ENCODE data around the gene SEMG1.

The SEMG1 gene

DNA sequence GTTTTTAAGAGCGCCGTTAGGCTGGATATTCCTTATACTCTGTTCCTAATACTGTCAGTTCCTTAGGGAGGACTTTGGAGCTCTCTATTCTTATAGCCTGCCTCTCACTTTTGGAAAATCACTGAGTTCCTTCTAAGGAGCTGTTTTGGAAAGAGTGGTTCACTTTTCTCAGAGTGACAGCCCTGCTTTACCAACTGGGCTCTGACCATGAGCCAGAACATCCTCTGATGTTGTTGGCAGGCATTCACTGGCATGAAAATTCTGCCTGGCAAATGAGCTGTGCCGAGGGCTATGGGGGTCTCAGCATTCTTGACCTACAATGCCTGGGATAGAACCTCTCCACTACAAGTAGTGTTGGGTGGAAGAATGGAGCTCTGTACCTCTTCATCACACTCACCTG lies 14.9 kb upstream of the SEMG1 start:
- DNase-seq (ENCODE audit: low spot score): no peak
- no peak overlapping the region for H3K27ac ChIP-seq
- TF ChIP-seq, protein P1, sequence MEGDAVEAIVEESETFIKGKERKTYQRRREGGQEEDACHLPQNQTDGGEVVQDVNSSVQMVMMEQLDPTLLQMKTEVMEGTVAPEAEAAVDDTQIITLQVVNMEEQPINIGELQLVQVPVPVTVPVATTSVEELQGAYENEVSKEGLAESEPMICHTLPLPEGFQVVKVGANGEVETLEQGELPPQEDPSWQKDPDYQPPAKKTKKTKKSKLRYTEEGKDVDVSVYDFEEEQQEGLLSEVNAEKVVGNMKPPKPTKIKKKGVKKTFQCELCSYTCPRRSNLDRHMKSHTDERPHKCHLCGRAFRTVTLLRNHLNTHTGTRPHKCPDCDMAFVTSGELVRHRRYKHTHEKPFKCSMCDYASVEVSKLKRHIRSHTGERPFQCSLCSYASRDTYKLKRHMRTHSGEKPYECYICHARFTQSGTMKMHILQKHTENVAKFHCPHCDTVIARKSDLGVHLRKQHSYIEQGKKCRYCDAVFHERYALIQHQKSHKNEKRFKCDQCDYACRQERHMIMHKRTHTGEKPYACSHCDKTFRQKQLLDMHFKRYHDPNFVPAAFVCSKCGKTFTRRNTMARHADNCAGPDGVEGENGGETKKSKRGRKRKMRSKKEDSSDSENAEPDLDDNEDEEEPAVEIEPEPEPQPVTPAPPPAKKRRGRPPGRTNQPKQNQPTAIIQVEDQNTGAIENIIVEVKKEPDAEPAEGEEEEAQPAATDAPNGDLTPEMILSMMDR (IDR thresholded peaks at IDR 0.05): no peak
- H3K4me3 ChIP-seq: no peak overlapping the region

DNA sequence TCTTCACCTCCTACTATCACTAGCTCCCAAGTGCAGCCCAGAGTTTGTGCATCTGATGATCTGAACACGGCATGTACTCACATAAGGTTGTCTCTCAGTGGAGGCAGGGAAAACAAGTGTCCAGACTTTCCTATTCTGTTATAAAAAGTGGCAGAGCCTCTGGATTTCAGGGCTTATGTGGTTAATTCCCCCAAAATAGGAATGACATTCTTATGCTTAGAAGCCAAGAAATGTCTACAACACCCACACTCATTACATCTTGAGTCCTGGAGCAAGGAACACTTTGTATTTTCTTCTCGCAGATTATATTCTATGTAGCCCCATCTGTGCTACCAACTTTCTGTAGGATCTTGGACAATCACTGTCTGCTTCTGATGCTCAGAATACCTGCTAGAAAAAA lies 13.5 kb upstream of the SEMG1 start:
- Histone ChIP-seq H3K4me3 (no peak overlapping the region), H3K27ac (no peak overlapping the region)
- no peak for DNase-seq (ENCODE audit: low spot score)
- TF ChIP-seq, protein P1 (IDR thresholded peaks at IDR 0.05): no peak

DNA sequence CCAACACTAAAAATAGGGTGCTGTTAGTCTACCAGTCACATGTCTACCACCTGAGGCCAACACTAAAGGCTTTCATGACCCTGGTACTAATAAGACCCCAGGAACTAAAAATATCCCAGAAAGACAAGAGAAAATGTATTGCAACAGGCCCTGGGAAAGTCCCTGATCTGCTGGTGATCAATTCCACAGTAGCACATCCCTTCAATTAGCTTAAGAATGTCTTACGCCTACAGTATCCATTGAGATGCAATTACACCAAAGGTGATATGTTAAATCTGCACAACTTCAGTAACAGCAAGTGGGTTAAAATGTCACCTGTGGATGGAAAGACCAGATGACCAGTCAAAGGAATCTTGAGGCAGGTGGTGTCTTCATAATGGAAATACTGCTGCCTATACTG lies 3.1 kb downstream of the SEMG1 start:
- H3K27ac ChIP-seq: no peak overlapping the region
- no peak for DNase-seq (ENCODE audit: low spot score)
- TF ChIP-seq, protein P1 (IDR thresholded peaks at IDR 0.05): no peak
- no peak overlapping the region for H3K4me3 ChIP-seq

DNA sequence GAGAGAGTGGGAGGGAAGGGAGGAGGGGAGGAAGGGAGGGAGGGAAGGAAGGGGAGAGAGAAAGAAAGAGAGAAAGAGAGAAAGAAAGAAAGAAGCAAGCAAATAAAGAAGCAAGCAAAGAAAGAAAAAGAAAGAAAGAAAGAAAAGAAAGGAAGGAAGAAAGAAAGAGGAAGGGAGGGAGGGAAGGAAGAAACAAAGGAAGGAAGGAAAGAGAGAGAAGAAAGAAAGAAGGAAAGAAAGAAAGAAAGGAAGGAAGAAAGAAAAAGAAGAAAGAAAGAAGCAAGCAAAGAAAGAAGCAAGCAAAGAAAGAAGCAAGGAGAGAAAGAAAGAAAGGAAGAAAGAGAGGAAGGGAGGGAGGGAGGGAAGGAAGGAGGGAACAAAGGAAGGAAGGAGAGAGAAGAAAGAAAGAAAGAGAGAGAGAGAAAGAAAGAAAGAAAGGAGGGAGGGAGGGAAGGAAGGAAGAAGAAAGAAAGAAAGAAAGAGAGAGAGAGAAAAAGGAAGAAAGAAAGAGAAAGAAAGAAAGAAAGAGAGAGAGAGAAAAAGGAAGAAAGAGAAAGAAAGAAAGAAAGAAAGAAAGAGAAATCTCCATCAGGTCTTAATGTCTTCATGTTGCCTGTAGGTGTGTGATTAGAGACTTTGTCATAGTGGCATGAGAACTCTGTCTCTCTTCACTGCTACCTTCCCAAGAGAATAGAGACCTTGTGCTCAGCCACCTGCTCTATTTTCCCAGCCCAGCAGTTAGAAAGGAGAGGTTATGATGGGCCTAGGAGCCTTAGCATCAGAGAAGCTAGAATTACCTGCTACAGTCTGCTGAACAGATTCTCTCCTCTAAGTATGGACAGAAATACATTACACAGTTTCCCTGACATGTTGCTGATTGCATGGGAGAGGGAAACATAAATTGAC lies 5.0 kb downstream of the SEMG1 start:
- Histone ChIP-seq H3K27ac (no peak overlapping the region), H3K4me3 (no peak overlapping the region)
- TF ChIP-seq, protein P1 (IDR thresholded peaks at IDR 0.05): no peak
- DNase-seq (ENCODE audit: low spot score): no peak

DNA sequence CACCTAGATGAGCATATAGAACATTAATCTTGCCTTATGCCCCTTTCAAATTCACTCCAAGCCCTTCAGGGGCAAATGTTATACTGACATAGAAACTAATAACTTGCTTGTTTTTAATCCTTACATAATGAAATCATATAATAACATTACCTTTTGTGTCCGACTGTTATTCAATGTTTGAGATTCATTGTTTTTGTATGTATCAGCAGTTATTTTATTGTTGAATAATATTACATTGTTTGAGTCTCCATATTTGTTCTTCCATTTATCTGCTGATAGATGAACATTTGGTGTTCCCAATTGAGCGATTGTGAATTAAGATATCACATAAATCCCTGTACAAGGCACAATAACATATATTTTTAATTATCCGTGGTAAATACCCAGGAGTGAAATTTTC lies 6.0 kb downstream of the SEMG1 start:
- Histone ChIP-seq H3K4me3 (no peak overlapping the region), H3K27ac (no peak overlapping the region)
- TF ChIP-seq, protein P1 (IDR thresholded peaks at IDR 0.05): no peak
- no peak for DNase-seq (ENCODE audit: low spot score)

DNA sequence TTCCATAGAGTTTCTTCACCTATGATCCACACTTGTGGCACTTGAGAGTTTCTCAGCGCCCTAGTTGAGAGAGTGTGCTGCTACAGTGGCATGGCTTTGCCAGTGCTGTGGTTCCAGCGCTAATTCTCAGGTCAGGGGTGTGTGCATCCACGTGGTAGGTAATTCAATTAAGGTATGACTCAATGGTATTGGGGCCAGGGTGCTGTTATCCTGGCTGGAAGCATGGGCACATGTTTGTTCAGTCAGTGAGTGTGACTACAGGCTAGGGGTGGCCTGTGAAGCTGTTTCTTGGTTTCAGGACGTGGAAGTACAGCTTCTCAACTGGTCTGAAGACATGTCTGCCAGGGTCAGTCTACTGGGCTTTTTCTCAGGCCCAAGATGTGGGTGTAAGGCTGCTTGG lies 11.3 kb downstream of the SEMG1 start:
- Histone ChIP-seq H3K27ac (no peak overlapping the region), H3K4me3 (no peak overlapping the region)
- DNase-seq (ENCODE audit: low spot score): no peak
- TF ChIP-seq, protein P1 (IDR thresholded peaks at IDR 0.05): no peak

DNA sequence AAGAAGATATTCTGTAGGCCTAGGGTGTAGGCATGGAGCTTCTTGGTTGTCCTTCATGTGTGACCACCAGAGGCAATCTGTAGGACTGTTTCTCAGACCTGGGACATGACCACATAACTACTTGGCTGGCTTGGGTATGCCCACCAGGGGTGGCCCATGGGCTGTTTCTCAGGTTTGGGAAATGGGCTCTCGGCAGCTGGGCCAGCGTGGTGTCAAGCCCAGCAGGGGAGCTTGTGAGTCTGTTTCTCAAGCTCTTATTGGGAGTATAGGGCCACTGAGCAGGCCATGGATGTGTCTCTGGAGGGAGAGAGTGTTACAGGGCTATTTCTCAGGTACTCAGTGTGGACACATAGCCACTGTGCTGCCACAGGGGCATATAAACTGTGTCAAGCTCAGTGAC lies 11.8 kb downstream of the SEMG1 start:
- TF ChIP-seq, protein P1 (IDR thresholded peaks at IDR 0.05): no peak
- Histone ChIP-seq H3K27ac (no peak overlapping the region), H3K4me3 (no peak overlapping the region)
- DNase-seq (ENCODE audit: low spot score): no peak
